Neutrophil (primary cell): ENCODE measurements around the gene RNASEH2C.
"Not testable (repeated sequence)": the region's sequence is repeated elsewhere in the genome, so short reads cannot be mapped to it uniquely, and the experiment has no call there.

Source experiments
- H3K27ac ChIP-seq: fragments of 200-600 bp; sonication (generic); 2 replicates; pipeline ENCODE4 v1.5.1; 2016; ENCODE audit warnings: mild to moderate bottlenecking, moderate library complexity
- H3K27me3 ChIP-seq: fragments of 200-600 bp; sonication (generic); 2 replicates; pipeline ENCODE4 v1.6.0; 2016; ENCODE audit warnings: mild to moderate bottlenecking
- H3K36me3 ChIP-seq: fragments of 200-600 bp; sonication (generic); 2 replicates; pipeline ENCODE4 v1.5.1; 2017
- H3K4me1 ChIP-seq, 2 experiments: fragments of 200-600 bp in 1 of 2; sonication (generic) in 1 of 2; 1 replicate in 1 of 2; 2 replicates in 1 of 2; pipeline versions ENCODE4 v1.5.1 to v1.6.1; 2013 to 2016; ENCODE audit warnings: low read depth in 1 of 2, low read length in 1 of 2, mild to moderate bottlenecking in 1 of 2, moderate library complexity in 1 of 2; ENCODE audit not compliant: control insufficient read depth in 1 of 2, insufficient read depth in 1 of 2
- H3K4me3 ChIP-seq, 2 experiments: fragments of 200-600 bp in 1 of 2; sonication (generic) in 1 of 2; 1 replicate in 1 of 2; 2 replicates in 1 of 2; pipeline ENCODE4 v1.5.1; 2013 to 2016; ENCODE audit warnings: low read depth in 1 of 2, low read length in 1 of 2, mild to moderate bottlenecking in 1 of 2, moderate library complexity in 1 of 2
- H3K9me3 ChIP-seq: fragments of 200-600 bp; sonication (generic); 2 replicates; pipeline ENCODE4 v1.5.1; 2016
- TF ChIP-seq, protein P1 (sequence below): fragments of 200-600 bp; sonication (generic); IDR thresholded peaks from 2 replicates; pipeline ENCODE4 v1.5.1; 2016; ENCODE audit warnings: antibody characterized with exemption

The RNASEH2C gene

GRCh38 chr11:65720211-65720934, at the start of gene RNASEH2C:
TSS of gene RNASEH2C (minus strand) at chr11:65720798. CDS start at chr11:65720758, 40 bp downstream.
- Histone ChIP-seq H3K9me3 (no peaks in the 10 kb centered on the region), H3K27ac (peak within 1 kb of the TSS; percentile 89), H3K4me3 (peak within 1 kb of the TSS; percentile 84 to 90), H3K27me3 (no peaks in the 10 kb centered on the region), H3K4me1 (peaks cover 24 to 25% of the 10 kb centered on the region in 2 experiments), H3K36me3 (peaks cover 40% of the 10 kb centered on the region)
- TF ChIP-seq, protein P1, sequence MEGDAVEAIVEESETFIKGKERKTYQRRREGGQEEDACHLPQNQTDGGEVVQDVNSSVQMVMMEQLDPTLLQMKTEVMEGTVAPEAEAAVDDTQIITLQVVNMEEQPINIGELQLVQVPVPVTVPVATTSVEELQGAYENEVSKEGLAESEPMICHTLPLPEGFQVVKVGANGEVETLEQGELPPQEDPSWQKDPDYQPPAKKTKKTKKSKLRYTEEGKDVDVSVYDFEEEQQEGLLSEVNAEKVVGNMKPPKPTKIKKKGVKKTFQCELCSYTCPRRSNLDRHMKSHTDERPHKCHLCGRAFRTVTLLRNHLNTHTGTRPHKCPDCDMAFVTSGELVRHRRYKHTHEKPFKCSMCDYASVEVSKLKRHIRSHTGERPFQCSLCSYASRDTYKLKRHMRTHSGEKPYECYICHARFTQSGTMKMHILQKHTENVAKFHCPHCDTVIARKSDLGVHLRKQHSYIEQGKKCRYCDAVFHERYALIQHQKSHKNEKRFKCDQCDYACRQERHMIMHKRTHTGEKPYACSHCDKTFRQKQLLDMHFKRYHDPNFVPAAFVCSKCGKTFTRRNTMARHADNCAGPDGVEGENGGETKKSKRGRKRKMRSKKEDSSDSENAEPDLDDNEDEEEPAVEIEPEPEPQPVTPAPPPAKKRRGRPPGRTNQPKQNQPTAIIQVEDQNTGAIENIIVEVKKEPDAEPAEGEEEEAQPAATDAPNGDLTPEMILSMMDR, result no peak

DNA sequence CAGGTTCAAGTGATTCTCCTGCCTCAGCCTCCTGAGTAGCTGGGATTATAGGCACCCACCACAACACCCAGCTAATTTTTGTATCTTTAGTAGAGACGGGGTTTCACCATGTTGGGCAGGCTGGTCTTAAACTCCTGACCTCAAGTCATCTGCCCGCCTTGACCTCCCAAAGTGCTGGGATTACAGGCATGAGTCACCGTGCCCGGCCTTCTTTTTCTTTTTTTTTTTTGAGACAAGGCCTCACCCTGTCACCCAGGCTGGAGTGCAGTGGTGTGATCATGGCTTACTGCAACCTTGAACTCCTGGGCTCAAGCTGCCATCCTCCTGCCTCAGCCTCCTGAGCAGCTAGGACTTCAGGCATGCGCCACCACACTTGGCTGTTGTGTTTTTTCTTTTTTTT, 47.2 kb upstream of the RNASEH2C start:
- Histone ChIP-seq H3K36me3 (peaks cover 17% of the 10 kb centered on the region), H3K27ac (peak overlapping the region; percentile 61), H3K4me1 (peaks cover 49 to 50% of the 10 kb centered on the region in 2 experiments)
- not testable (repeated sequence) for H3K4me3 ChIP-seq, H3K9me3 ChIP-seq, H3K27me3 ChIP-seq

- TF ChIP-seq, protein P1, result no peak
- Histone ChIP-seq H3K4me3 (no peak overlapping the region), H3K27me3 (no peaks in the 10 kb centered on the region), H3K4me1 (peaks cover 45 to 46% of the 10 kb centered on the region in 2 experiments), H3K27ac (peak overlapping the region; percentile 61), H3K9me3 (no peaks in the 10 kb centered on the region), H3K36me3 (peaks cover 19% of the 10 kb centered on the region)
Measured at GRCh38 chr11:65767406-65767805, 46.8 kb upstream of the RNASEH2C start.

- Histone ChIP-seq H3K4me3 (no peak overlapping the region), H3K36me3 (peaks cover 19% of the 10 kb centered on the region), H3K27ac (peak overlapping the region; percentile 61), H3K4me1 (peaks cover 36 to 37% of the 10 kb centered on the region in 2 experiments), H3K9me3 (no peaks in the 10 kb centered on the region), H3K27me3 (no peaks in the 10 kb centered on the region)
- TF ChIP-seq, protein P1, result no peak
Measured at GRCh38 chr11:65766535-65766934, 45.9 kb upstream of the RNASEH2C start.

- Histone ChIP-seq H3K4me1 (peaks cover 15 to 16% of the 10 kb centered on the region in 2 experiments), H3K36me3 (peaks cover 15% of the 10 kb centered on the region), H3K27ac (peak overlapping the region; percentile 27), H3K9me3 (no peaks in the 10 kb centered on the region), H3K27me3 (no peaks in the 10 kb centered on the region), H3K4me3 (no peak overlapping the region)
- TF ChIP-seq, protein P1, result no peak
Measured at GRCh38 chr11:65764434-65764833, 43.8 kb upstream of the RNASEH2C start.

- not testable (repeated sequence) for H3K36me3 ChIP-seq, H3K27ac ChIP-seq, H3K9me3 ChIP-seq, H3K27me3 ChIP-seq, H3K4me3 ChIP-seq
- H3K4me1 ChIP-seq, result peaks cover 3 to 10% of the 10 kb centered on the region in 2 experiments
Measured at GRCh38 chr11:65762816-65763215, 42.2 kb upstream of the RNASEH2C start.

DNA sequence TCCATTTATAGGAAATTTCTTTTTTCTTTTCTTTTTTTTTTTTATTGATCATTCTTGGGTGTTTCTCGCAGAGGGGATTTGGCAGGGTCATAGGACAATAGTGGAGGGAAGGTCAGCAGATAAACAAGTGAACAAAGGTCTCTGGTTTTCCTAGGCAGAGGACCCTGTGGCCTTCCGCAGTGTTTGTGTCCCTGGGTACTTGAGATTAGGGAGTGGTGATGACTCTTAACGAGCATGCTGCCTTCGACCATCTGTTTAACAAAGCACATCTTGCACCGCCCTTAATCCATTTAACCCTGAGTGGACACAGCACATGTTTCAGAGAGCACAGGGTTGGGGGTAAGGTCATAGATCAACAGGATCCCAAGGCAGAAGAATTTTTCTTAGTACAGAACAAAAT, 41.6 kb upstream of the RNASEH2C start:
- H3K4me1 ChIP-seq, result peaks cover 3 to 10% of the 10 kb centered on the region in 2 experiments
- H3K4me3 ChIP-seq, H3K9me3 ChIP-seq, H3K36me3 ChIP-seq, H3K27me3 ChIP-seq, H3K27ac ChIP-seq: not testable (repeated sequence)
